HG02885 (cell line): ENCODE data around the gene DIDO1.
"Not testable (repeated sequence)": the region's sequence is repeated elsewhere in the genome, so short reads cannot be mapped to it uniquely, and the experiment has no call there.

Source experiments
- ATAC-seq: cut with Tn5 transposase; IDR thresholded peaks from one replicate; pipeline ENCODE4 v1.9.1; 2021; ENCODE audit warnings: mild to moderate bottlenecking; ENCODE audit not compliant: unreplicated experiment, poor library complexity

Gene DIDO1

DNA sequence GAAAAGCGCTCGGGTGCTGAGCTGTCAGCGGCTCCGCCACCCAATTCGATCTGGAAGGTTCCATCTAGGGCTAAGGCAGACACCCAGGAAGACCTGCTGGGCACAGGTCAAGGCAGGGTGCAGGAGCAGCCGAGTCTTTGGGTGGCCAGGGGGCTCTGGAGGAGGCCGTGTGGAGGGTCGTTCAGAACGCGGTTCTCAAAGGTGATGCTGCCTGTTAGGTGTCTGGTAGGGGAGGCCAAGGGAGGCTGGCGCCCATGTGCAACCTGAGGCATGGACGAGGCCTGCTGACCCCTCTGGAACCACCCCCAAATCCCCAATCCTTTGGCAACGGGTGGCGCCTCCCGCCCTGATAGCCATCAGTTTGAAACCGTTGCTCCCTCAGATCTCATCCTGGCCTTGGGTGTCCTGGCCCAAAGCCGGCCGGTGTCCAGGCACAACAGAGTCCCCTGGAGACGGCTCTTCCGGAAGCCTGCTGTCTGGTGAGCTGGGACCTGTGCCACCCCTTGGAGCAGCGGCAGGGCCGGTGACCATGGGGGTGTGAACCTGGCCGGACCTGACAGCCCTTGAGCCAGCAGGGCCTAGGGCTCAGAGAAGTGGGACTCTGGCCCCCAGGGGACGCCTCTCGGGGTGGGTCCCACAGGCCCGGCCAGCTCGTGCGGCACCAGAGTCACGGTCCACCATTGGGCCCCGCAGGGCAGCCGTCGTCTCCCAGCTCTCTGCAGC, 36.7 kb upstream of the DIDO1 start:
- ATAC-seq = no peak

- no peak for ATAC-seq
These were observed 36.0 kb upstream of the DIDO1 start for GRCh38 chr20:62962221-62962879.

GRCh38 chr20:62961799-62962198, 35.5 kb upstream of the DIDO1 start:
- no peak for ATAC-seq

GRCh38 chr20:62961310-62961783, 35.0 kb upstream of the DIDO1 start:
- no peak for ATAC-seq

DNA sequence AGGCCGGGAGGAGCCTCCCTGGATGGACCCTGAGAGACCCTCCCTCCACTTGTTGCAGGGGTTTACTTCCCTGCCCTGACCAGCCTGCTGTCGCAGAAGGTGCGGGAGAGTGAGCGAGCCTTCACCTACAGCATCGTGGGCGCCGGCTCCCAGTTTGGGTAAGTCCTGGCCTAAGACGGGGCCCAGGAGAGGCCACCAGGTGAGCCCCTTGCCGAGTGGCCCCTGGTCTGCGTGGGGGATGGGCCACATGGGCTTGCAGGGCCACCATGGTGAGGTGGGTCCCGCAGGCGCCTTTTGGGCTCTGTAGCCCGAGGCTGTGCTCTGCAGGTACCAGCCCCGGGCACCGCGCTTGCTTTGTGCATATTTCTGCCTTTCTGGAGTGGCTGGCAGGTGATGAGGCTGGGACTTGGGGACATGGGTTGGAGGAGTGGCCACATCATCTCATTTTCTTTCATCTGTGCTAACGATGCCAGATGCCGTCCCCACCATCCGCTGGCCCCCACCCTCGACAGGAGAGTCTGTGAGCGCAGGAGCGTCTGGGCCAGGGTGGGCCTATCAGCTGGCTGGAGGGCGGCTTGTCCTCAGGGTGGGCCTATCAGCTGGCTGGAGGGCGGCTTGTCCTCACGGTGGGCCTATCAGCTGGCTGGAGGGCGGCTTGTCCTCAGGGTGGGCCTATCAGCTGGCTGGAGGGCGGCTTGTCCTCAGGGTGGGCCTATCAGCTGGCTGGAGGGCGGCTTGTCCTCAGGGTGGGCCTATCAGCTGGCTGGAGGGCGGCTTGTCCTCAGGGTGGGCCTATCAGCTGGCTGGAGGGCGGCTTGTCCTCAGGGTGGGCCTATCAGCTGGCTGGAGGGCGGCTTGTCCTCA, 34.4 kb upstream of the DIDO1 start:
- not testable (repeated sequence) for ATAC-seq

- ATAC-seq = no peak
These were observed 33.7 kb upstream of the DIDO1 start for GRCh38 chr20:62959998-62960436.

DNA sequence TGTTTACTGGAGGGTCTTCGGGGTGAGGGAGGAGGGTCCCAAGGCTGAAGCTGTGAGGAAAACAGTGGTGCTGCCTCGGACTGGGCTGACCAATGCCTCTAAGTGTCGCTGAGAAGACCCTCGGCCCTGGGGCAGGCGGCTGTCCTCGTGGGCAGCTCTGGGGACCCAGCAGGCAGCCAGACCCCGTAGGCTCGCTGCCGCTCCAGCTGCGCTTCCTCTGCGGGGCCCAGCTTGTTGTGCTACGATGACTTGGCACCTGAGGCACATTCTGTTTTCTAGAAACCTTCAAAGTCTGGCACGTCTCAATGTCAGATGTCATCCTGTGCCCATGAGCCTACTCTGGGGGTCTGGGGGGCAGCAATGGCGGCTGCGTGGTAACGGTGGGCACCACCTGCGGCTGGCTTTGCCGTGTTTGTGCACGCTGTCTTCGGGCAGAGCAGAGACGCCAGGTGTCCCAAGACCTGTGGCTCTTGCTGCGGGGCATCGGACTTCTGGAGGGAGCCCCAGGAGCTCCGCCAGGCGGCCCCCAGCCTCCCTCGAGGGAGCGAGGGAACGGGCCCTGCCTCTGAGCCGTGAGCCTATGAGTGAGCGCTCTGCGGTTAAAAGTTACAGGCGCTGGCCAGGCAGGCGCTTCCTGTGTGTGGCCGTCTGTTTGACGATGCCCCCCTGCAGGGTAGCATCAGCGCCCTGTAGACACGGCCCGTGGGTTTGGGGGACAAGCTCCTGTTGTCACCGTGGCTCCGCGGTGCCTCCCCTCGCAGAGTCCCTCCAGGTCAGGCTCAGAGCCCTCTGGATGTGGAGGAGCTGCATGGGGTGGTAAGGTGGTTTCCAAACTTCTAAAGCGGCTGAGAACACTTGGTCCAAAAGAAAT, 33.0 kb upstream of the DIDO1 start:
- no peak for ATAC-seq

GRCh38 chr20:62958388-62959100, 32.2 kb upstream of the DIDO1 start:
- ATAC-seq = no peak

DNA sequence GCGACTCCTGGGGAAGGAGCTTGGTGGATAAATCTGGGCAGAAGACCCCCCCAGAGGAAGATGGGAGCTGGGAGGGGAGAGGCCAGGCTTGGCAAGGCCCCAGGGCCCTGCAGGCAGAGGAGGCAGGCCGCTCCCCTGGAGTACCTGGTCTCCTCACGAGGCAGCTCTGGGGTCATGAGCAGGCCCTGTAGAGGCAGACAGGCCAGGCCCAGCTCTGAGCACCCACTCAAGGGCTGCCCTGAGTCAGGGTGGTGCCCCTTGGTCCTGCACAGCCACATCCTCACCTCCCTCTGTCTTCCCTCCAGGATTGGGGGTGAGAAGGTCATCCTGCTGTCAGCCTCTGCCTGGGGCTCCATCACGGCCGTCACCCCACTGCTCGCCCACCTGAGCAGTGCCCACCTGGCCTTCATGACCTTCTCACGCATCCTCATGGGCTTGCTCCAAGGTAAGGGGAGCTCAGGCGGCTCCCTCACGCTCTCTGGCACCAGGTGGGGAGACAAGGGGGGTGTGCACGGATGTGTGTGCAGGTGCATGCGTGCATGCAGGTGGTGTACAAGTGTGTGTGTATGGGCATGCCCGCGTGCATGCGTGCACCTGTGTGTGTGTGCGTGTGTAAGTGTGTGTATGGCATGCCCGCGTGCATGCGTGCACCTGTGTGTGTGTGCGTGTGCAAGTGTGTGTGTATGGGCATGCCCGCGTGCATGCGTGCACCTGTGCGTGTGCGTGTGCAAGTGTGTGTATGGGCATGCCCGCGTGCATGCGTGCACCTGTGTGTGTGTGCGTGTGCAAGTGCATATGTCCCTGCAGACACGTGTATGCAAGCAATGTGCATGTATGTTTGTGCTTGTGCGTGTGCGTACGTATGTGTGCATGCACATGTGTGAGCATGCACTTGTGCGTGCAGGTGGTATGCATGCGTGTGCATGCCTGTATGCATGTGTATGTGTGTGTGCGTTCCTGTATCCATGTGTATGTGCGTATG, 31.1 kb upstream of the DIDO1 start:
- no peak for ATAC-seq

- no peak for ATAC-seq
These were observed 30.3 kb upstream of the DIDO1 start for GRCh38 chr20:62956387-62957135.

DNA sequence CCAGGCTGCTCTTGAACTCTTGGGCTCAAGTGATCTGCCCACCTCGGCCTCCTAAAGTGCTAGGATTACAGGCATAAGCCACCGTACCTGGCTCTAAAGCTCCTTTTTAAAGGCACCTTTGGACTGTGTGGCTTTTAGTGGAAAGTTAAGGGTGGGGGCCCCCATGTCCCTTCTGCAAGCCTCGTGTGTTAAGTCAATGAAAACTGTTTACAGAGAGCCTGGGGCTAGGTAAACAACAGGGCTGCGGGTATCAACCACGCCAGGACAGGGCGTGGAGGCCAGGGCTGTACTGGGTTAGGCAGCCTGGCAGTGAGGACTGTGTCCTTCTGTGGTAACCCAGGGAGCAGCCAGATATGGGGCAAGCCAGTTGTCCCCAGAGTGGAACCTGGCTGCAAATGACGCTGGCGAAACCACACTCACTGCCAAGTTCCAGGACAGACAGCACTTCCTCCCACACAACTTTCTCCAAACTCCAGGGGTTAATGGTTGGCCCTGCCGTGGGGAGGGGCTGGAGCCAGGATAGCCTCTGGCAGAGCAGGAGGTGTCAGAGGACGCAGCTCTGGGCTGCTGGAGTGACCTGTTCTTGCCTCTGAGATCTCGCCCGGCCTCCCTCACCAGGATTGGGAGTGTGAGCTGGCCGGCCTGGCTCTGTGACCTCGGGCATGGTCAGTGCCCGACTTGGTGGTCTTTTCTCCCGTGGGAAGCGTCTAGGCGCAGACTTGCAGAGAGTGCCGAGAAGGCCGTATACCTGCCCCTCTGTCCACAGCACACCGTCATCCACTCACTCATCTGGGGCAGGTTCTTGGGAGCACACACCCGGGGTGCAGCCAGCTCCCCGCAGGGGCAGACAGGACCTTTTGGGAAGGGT, 29.4 kb upstream of the DIDO1 start:
- ATAC-seq = no peak

DNA sequence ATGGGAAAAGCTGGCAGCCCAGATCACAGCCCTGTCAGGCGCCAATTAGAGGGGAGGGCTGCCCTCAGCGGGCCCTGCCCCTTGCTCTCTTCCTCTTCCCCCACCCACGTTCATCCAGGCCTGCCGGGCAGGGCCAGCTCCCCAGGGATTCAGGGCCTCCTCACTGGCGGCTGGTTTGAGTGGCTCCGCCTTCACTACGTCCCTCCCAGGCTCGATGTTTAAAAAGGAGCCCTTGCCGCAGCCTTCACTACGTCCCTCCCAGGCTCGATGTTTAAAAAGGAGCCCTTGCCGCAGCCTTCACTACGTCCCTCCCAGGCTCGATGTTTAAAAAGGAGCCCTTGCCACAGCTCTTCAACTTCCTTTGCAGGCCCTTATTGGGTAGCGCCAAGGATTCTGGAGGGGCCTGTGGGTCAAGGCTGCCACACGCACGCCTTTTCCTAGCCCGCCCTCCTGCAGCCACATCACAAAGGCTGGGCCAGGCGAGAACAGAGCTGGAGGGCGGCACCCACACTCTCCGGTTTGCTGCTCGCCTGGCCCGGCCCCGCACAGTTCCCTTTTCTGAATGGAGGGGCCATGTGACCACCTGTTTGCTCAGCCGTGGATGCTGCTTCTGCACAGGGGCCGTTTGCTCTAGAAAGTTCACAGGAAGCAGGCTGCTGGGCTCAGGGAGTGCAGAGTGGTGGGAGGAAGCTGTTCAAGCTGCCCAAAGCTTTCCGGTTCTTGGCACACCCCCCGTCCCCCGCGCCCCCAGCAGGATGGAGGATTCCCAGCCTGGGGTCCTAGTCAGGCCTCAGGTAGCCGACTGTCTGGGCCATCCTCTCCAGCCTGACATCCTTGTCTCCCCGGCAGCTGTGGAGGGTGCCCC, 27.8 kb upstream of the DIDO1 start:
- ATAC-seq = peak; percentile 77

GRCh38 chr20:62952968-62953838, 26.9 kb upstream of the DIDO1 start:
- ATAC-seq = no peak

GRCh38 chr20:62952373-62952967, 26.2 kb upstream of the DIDO1 start, which contains the start of gene SLC17A9:
SLC17A9 (plus strand) TSS chr20:62952709; CDS start chr20:62952831, 122 bp downstream.
- ATAC-seq = peak; percentile 61
